Keratinocyte (primary cell): Measurements from ENCODE around the gene ZSCAN2.
"Not testable (repeated sequence)": the region's sequence is repeated elsewhere in the genome, so short reads cannot be mapped to it uniquely, and the experiment has no call there.

Experiments used
- EZH2 ChIP-seq: IDR thresholded peaks from one replicate; pipeline ENCODE4 v1.6.1; 2012; ENCODE audit warnings: inconsistent platforms, mild to moderate bottlenecking, low read length, moderate library complexity
- TF ChIP-seq, protein P1 (sequence below), 3 experiments: IDR thresholded peaks in 1 of 3; conservative IDR thresholded peaks in 1 of 3; optimal IDR thresholded peaks in 1 of 3; 2 replicates in 2 of 3; 3 replicates in 1 of 3; pipeline versions ENCODE3 to v1.5.1; 2011; ENCODE audit warnings: low read length in 3 of 3, mild to moderate bottlenecking in 3 of 3, moderate library complexity in 2 of 3, control low read depth in 1 of 3, inconsistent platforms in 1 of 3; ENCODE audit not compliant: insufficient read depth in 2 of 3; ENCODE audit errors: extremely low read depth in 1 of 3

DNA sequence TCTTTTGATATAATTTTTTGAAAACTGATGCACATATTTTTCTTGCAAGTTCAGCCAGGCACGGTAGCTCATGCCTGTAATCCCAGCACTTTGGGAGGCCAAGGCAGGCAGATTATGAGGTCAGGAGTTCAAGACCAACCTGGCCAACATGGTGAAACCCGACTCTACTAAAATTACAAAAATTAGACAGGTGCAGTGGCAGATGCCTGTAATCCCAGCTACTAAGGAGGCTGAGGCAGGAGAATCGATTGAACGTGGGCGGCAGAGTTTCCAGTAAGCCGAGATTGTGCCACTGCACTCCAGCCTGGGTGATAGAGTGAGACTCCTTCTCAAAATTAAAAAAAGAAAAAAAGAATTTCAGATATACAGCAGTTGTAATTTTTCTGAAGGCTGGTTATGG lies 32.8 kb upstream of the ZSCAN2 start:
- TF ChIP-seq, protein P1, sequence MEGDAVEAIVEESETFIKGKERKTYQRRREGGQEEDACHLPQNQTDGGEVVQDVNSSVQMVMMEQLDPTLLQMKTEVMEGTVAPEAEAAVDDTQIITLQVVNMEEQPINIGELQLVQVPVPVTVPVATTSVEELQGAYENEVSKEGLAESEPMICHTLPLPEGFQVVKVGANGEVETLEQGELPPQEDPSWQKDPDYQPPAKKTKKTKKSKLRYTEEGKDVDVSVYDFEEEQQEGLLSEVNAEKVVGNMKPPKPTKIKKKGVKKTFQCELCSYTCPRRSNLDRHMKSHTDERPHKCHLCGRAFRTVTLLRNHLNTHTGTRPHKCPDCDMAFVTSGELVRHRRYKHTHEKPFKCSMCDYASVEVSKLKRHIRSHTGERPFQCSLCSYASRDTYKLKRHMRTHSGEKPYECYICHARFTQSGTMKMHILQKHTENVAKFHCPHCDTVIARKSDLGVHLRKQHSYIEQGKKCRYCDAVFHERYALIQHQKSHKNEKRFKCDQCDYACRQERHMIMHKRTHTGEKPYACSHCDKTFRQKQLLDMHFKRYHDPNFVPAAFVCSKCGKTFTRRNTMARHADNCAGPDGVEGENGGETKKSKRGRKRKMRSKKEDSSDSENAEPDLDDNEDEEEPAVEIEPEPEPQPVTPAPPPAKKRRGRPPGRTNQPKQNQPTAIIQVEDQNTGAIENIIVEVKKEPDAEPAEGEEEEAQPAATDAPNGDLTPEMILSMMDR (optimal IDR thresholded peaks at IDR 0.05 in 1 of 3, IDR thresholded peaks at IDR 0.05 in 1 of 3, conservative IDR thresholded peaks at IDR 0.05 in 1 of 3; ENCODE audit: extremely low read depth in 1 of 3, insufficient read depth in 2 of 3, low read length in 3 of 3), result not testable (repeated sequence)
- not testable (repeated sequence) for TF ChIP-seq EZH2
